MCF 10A (cell line): ENCODE measurements around the gene CTAGE1. TPM values are rescaled to one million over a fixed set of nuclear protein-coding genes. Genes with fewer than 3 reads are reported as not detected.
A peak's percentile ranks its signal among the peaks of the same experiment; 100 is the strongest.

Experiments
- BruUV-seq: library from RNA; stranded (reverse); fragments of 400-500 nt; replicated peaks from 2 replicates; lab custom pipeline; 2021; lab: Mats Ljungman, UMichigan
- CTCF ChIA-PET: fragments of 300-600 bp; sonication (Branson Sonifier 250); formaldehyde crosslinking; extraction: SDS; loops from one replicate; lab custom pipeline; 2021; ENCODE audit warnings: antibody characterized with exemption, inconsistent platforms; lab: Yijun Ruan, JAX
- POLR2A ChIA-PET: fragments of 300-600, 350-650 bp; sonication (Branson Sonifier 250); formaldehyde crosslinking; extraction: SDS; loops from one replicate; lab custom pipeline; 2020; ENCODE audit warnings: antibody characterized with exemption, inconsistent platforms; lab: Yijun Ruan, JAX
- DNase-seq: peaks from one replicate; pipeline ENCODE4 v3.0.0-alpha.2; 2018; ENCODE audit not compliant: unreplicated experiment
- H3K27ac Mint-ChIP-seq: one replicate; pipeline ENCODE4 v1.8.0; 2022; ENCODE audit warnings: mild to moderate bottlenecking, low read depth, mixed read lengths; ENCODE audit not compliant: unreplicated experiment
- H3K27me3 Mint-ChIP-seq: one replicate; pipeline ENCODE4 v1.8.0; 2022; ENCODE audit warnings: mixed read lengths; ENCODE audit not compliant: insufficient read depth, unreplicated experiment
- H3K36me3 Mint-ChIP-seq: one replicate; pipeline ENCODE4 v1.8.0; 2022; ENCODE audit warnings: mild to moderate bottlenecking, moderate library complexity, mixed read lengths; ENCODE audit not compliant: insufficient read depth, unreplicated experiment
- H3K4me1 Mint-ChIP-seq: one replicate; pipeline ENCODE4 v1.8.0; 2022; ENCODE audit warnings: mixed read lengths; ENCODE audit not compliant: insufficient read depth, unreplicated experiment
- H3K4me3 Mint-ChIP-seq: one replicate; pipeline ENCODE4 v1.8.0; 2022; ENCODE audit warnings: mild to moderate bottlenecking, moderate library complexity, mixed read lengths; ENCODE audit not compliant: unreplicated experiment
- H3K9me3 Mint-ChIP-seq: one replicate; pipeline ENCODE4 v1.8.0; 2022; ENCODE audit warnings: mixed read lengths; ENCODE audit not compliant: unreplicated experiment
- intact Hi-C: fragments of 100-400 bp; cut with micrococcal nuclease; formaldehyde crosslinking; loops from 2 replicates; pipeline ENCODE4 v1.14.1; 2022
- total RNA-seq: library from RNA; stranded (reverse); gene quantifications from 2 replicates; pipeline ENCODE4 v1.2.3, GENCODE V29; 2022
- TF ChIP-seq, protein P1 (sequence below): fragments of 200-600 bp; IDR thresholded peaks from one replicate; pipeline ENCODE4 v1.8.0; 2022; ENCODE audit warnings: antibody characterized with exemption, mild to moderate bottlenecking; ENCODE audit not compliant: unreplicated experiment

CTAGE1 gene
- total RNA-seq, 1 experiment from 2014 or later = not detected

DNA sequence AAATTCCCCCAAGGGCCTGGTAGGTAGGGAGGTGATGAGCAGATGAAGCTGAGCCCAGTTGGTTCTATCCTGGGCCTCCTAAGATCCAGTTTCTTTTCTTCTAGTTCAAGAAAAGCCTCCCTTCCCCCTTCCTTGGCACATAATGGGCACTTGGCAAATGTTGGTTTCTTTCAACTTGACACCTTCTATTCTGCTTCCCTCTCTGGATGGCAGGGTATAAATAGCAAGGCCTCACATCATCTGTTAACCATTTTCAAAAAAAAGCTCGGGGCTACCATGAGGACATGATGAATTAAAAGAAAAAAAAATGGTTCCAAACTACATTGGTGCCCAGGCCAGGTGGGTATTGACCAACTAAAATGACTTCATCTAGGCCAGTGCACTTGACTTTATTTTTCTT is 29.9 kb downstream of the CTAGE1 start:
- no peak for DNase-seq
- Mint-ChIP-seq H3K9me3 (no peaks in the 10 kb centered on the region), H3K4me1 (peaks cover 18% of the 10 kb centered on the region), H3K27ac (no peak overlapping the region), H3K27me3 (no peaks in the 10 kb centered on the region), H3K4me3 (no peak overlapping the region), H3K36me3 (no peaks in the 10 kb centered on the region)
- POLR2A ChIA-PET = interaction anchor here (1.0 kb wide), 1 partner anchor 24 kb away, joined by 3 read pairs; no protein-coding TSS in a partner anchor
- CTCF ChIA-PET = interaction anchor here (0.7 kb wide), 1 partner anchor 53 kb away, joined by 3 read pairs; no protein-coding TSS in a partner anchor
- intact Hi-C loops = loop anchor here (5.0 kb wide), 1 partner anchor 175 kb away; no protein-coding TSS in a partner anchor
- BruUV-seq = no TSS peak
- TF ChIP-seq, protein P1, sequence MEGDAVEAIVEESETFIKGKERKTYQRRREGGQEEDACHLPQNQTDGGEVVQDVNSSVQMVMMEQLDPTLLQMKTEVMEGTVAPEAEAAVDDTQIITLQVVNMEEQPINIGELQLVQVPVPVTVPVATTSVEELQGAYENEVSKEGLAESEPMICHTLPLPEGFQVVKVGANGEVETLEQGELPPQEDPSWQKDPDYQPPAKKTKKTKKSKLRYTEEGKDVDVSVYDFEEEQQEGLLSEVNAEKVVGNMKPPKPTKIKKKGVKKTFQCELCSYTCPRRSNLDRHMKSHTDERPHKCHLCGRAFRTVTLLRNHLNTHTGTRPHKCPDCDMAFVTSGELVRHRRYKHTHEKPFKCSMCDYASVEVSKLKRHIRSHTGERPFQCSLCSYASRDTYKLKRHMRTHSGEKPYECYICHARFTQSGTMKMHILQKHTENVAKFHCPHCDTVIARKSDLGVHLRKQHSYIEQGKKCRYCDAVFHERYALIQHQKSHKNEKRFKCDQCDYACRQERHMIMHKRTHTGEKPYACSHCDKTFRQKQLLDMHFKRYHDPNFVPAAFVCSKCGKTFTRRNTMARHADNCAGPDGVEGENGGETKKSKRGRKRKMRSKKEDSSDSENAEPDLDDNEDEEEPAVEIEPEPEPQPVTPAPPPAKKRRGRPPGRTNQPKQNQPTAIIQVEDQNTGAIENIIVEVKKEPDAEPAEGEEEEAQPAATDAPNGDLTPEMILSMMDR = no peak

GRCh38 chr18:22387364-22387763 is 30.4 kb downstream of the CTAGE1 start:
- H3K27ac Mint-ChIP-seq = no peak overlapping the region
- H3K36me3 Mint-ChIP-seq = no peaks in the 10 kb centered on the region
- POLR2A ChIA-PET = no interaction called here
- H3K27me3 Mint-ChIP-seq = no peaks in the 10 kb centered on the region
- DNase-seq = no peak
- H3K9me3 Mint-ChIP-seq = no peaks in the 10 kb centered on the region
- no TSS peak for BruUV-seq
- CTCF ChIA-PET = interaction anchor here (0.7 kb wide), 1 partner anchor 53 kb away, joined by 3 read pairs; no protein-coding TSS in a partner anchor
- no peak overlapping the region for H3K4me3 Mint-ChIP-seq
- TF ChIP-seq, protein P1 = no peak
- intact Hi-C loops = loop anchor here (5.0 kb wide), 1 partner anchor 175 kb away; no protein-coding TSS in a partner anchor
- peaks cover 18% of the 10 kb centered on the region for H3K4me1 Mint-ChIP-seq

GRCh38 chr18:22385718-22386117 is 32.0 kb downstream of the CTAGE1 start:
- H3K4me3 Mint-ChIP-seq = no peak overlapping the region
- H3K36me3 Mint-ChIP-seq = no peaks in the 10 kb centered on the region
- peak; percentile 84 for DNase-seq
- H3K27ac Mint-ChIP-seq = peak overlapping the region; percentile 71
- intact Hi-C loops = loop anchor here (1.0 to 5.0 kb wide), 2 partner anchors 83 to 177 kb away; no protein-coding TSS in a partner anchor
- no TSS peak for BruUV-seq
- H3K27me3 Mint-ChIP-seq = no peaks in the 10 kb centered on the region
- peaks cover 7% of the 10 kb centered on the region for H3K4me1 Mint-ChIP-seq
- TF ChIP-seq, protein P1 = no peak
- ChIA-PET POLR2A (no interaction called here), CTCF (interaction anchor here (1.0 kb wide), 1 partner anchor 24 kb away, joined by 3 read pairs; no protein-coding TSS in a partner anchor)
- H3K9me3 Mint-ChIP-seq = no peaks in the 10 kb centered on the region

GRCh38 chr18:22378672-22379282 is 38.9 kb downstream of the CTAGE1 start:
- Mint-ChIP-seq H3K4me3 (no peak overlapping the region), H3K27me3 (no peaks in the 10 kb centered on the region), H3K9me3 (no peaks in the 10 kb centered on the region), H3K36me3 (no peaks in the 10 kb centered on the region), H3K27ac (no peak overlapping the region), H3K4me1 (no peaks in the 10 kb centered on the region)
- TF ChIP-seq, protein P1 = no peak
- CTCF ChIA-PET = interaction anchor here (0.6 to 0.7 kb wide), 2 partner anchors 152 to 176 kb away, joined by 3 to 4 read pairs; no protein-coding TSS in a partner anchor
- no TSS peak for BruUV-seq
- intact Hi-C loops = no loop called here
- DNase-seq = peak; percentile 60
- POLR2A ChIA-PET = no interaction called here
